Esophagus squamous epithelium (tissue), 5 donors: ENCODE measurements around the gene TMEM256. TPM values are rescaled to one million over a fixed set of nuclear protein-coding genes. Genes with fewer than 3 reads are reported as not detected.

Source experiments
- DNase-seq: peaks from one replicate; lab custom pipeline; 2025; lab: John Stamatoyannopoulos, UW
- H3K27ac ChIP-seq, 4 donors: fragments of 200-600 bp; sonication (generic); one replicate each; pipeline ENCODE4 v1.5.1; 2016 to 2019; ENCODE audit warnings: mild to moderate bottlenecking in 1 of 4
- H3K27me3 ChIP-seq, 4 donors: fragments of 200-600 bp; sonication (generic); 1 replicate in 3 of 4; 2 replicates in 1 of 4; pipeline versions ENCODE4 v1.5.1 to v1.6.0; 2017 to 2021; ENCODE audit warnings: antibody characterized with exemption in 1 of 4
- H3K36me3 ChIP-seq, 3 donors: fragments of 200-600 bp; sonication (generic); one replicate each; pipeline ENCODE4 v1.5.1; 2016 to 2019
- H3K4me1 ChIP-seq, 3 donors: fragments of 200-600 bp; sonication (generic); one replicate each; pipeline ENCODE4 v1.5.1; 2017 to 2019
- H3K4me3 ChIP-seq, 4 donors: fragments of 200-600 bp; sonication (generic); 1 replicate in 3 of 4; 2 replicates in 1 of 4; pipeline ENCODE4 v1.5.1; 2016 to 2019; ENCODE audit warnings: mild to moderate bottlenecking in 2 of 4, moderate library complexity in 1 of 4
- H3K9me3 ChIP-seq, 3 donors: fragments of 200-600 bp; sonication (generic); one replicate each; pipeline ENCODE4 v1.5.1; 2016 to 2019
- CTCF ChIP-seq, 6 experiments: fragments of 450-650 bp in 4 of 6; fragments of 200-600 bp in 2 of 6; sonication (generic) in 2 of 6; IDR thresholded peaks; one replicate each; pipeline ENCODE4 v1.5.1; 2016 to 2019; ENCODE audit warnings: antibody characterized with exemption in 6 of 6, mild to moderate bottlenecking in 4 of 6, moderate library complexity in 4 of 6
- POLR2A ChIP-seq, 4 donors: fragments of 450-650 bp; IDR thresholded peaks; one replicate each; pipeline ENCODE4 v1.6.1; 2017; ENCODE audit warnings: antibody characterized with exemption in 4 of 4, mild to moderate bottlenecking in 4 of 4, moderate library complexity in 3 of 4
- WGBS, 2 donors: methylation state at CpG; one replicate each; pipeline ENCODE4 v1.1.5; 2018; 5-methylcytosine and 5-hydroxymethylcytosine counted together
- intact Hi-C: fragments of 100-400 bp; cut with DNase I; formaldehyde crosslinking; loops from one replicate; pipeline ENCODE4 v1.15.0; 2022
- total RNA-seq, 4 donors: library from RNA; depleted of rRNA; stranded (reverse); fragments of >200 nt; gene quantifications; one replicate each; pipeline ENCODE4 v1.1.0, GENCODE V29; 2016
- donor health status: DM: yes; HTN: yes; CAD: no.

Gene TMEM256
- total RNA-seq, 4 donors from 2014 or later, result 27.9 to 88.0 (median 66.7) TPM

DNA sequence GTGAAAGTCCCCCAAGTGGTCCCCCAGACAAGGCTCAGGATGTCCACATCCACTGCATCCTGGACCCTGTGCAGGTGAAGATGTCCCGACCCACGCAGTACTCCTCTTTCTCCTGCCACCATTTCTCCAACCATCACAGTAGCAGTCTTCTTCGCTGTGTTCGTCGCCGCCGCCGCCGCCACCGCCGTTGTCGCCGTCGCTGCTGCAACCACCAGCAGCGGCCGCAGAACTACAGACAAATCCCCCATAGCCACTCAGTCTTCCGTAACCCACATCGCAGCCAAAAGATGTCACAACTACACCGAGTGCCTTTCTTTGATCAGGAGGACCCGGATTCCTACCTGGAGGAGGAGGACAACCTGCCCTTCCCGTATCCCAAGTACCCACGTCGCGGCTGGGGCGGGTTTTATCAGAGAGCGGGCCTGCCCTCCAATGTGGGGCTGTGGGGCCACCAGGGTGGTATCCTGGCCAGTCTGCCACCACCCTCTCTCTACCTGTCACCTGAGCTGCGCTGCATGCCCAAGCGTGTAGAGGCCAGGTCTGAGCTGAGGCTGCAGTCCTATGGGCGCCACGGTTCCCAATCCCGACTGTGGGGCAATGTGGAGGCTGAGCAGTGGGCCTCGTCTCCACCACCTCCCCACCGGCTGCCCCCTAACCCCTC lies 22.4 kb upstream of the TMEM256 start:
- no peaks in the 10 kb centered on the region for H3K36me3 ChIP-seq
- DNase-seq, result no peak
- no peaks in the 10 kb centered on the region for H3K4me1 ChIP-seq
- H3K9me3 ChIP-seq, result no peaks in the 10 kb centered on the region
- 94 to 95% methylated on average over 20 to 21 of the region's 33 CpGs for WGBS, 2 donors
- intact Hi-C loops, result no loop called here
- H3K4me3 ChIP-seq, result no peak overlapping the region
- no peak overlapping the region for H3K27ac ChIP-seq
- H3K27me3 ChIP-seq, result no peaks in the 10 kb centered on the region
- TF ChIP-seq POLR2A (IDR thresholded peaks at IDR 0.05) (no peak), CTCF (IDR thresholded peaks at IDR 0.05) (no peak)

DNA sequence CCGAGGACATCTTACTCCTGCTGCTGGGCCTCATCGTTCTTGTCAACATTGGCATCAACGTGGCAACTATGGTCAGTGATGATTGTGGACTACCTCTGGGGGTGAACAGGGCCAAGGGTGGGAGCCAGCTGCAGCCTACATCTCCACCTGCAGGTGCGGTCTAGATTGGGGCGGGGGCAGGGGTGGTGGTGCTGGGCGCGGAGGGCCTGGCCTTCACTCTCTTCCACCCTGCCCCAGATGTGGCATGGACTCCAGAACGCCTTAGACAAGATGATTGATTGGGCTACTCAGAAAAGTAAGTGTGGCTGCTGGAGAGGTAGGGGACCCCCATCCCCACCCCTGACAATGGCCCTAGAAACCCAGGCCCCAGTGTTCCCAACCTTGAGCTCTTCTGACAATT lies 21.9 kb upstream of the TMEM256 start:
- 84 to 90% methylated on average over 4 to 5 of the region's 8 CpGs for WGBS, 2 donors
- Histone ChIP-seq H3K36me3 (no peaks in the 10 kb centered on the region), H3K27ac (no peak overlapping the region), H3K4me1 (no peaks in the 10 kb centered on the region), H3K4me3 (no peak overlapping the region), H3K27me3 (no peaks in the 10 kb centered on the region), H3K9me3 (no peaks in the 10 kb centered on the region)
- TF ChIP-seq CTCF (IDR thresholded peaks at IDR 0.05), result no peak
- TF ChIP-seq POLR2A (IDR thresholded peaks at IDR 0.05), result no peak
- no peak for DNase-seq
- intact Hi-C loops, result no loop called here

GRCh38 chr17:7425316-7425715 lies 21.4 kb upstream of the TMEM256 start, which contains the start of gene SPEM2:
Gene SPEM2, plus strand, starts transcription at chr17:7425616. Its CDS starts 73 bp downstream, at chr17:7425689.
- no peak within 1 kb of the TSS for H3K27ac ChIP-seq
- no peak for DNase-seq
- WGBS, 2 donors, result 72 to 74% methylated on average over 5 to 6 of the region's 7 CpGs
- no peak within 1 kb of the TSS for H3K4me3 ChIP-seq
- H3K27me3 ChIP-seq, result no peaks in the 10 kb centered on the region
- H3K4me1 ChIP-seq, result no peaks in the 10 kb centered on the region
- H3K36me3 ChIP-seq, result no peaks in the 10 kb centered on the region
- no peaks in the 10 kb centered on the region for H3K9me3 ChIP-seq
- intact Hi-C loops, result no loop called here
- TF ChIP-seq POLR2A (IDR thresholded peaks at IDR 0.05) (no peak), CTCF (IDR thresholded peaks at IDR 0.05) (no peak)

DNA sequence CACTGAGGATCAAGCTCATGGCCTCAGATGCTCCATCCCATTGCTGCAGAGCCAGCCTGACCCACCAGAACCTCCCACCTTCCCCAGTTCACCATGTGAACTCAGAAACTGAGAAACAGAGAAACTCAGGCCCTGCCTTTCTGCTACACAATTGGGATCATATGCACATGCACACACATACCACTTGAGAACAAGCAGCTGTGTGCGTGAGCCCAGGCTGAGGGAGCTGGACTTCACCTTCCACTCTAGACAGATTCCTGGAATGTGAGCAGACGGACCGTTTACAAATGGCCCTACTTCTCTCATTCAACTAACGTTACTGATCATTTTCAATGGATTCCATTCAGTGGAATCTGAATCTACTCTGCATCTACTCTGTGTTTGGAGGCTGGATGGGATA lies 19.8 kb upstream of the TMEM256 start:
- no peak for DNase-seq
- no peaks in the 10 kb centered on the region for H3K9me3 ChIP-seq
- no peak for TF ChIP-seq CTCF (IDR thresholded peaks at IDR 0.05)
- no peak for TF ChIP-seq POLR2A (IDR thresholded peaks at IDR 0.05)
- no peaks in the 10 kb centered on the region for H3K4me1 ChIP-seq
- no peak overlapping the region for H3K4me3 ChIP-seq
- H3K27me3 ChIP-seq, result no peaks in the 10 kb centered on the region
- intact Hi-C loops, result no loop called here
- H3K27ac ChIP-seq, result no peak overlapping the region
- WGBS, 2 donors, result 63 to 71% methylated on average over 4 of the region's 4 CpGs
- H3K36me3 ChIP-seq, result no peaks in the 10 kb centered on the region

DNA sequence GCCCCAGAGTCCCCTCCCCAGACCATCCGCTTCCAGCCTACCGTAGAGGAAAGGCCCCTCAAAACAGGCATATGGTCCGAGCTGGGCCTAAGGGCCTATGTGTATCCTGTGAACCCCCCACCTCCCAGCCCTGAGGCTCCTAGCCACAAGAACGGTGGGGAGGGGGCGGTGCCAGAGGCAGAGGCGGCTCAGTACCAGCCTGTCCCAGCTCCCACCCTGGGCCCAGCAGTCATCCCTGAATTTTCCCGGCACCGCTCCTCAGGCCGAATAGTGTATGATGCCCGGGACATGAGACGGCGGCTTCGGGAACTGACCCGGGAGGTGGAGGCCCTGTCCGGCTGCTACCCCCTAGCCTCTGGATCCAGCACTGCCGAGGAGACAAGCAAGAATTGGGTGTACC lies 17.3 kb upstream of the TMEM256 start:
- Histone ChIP-seq H3K27ac (no peak overlapping the region), H3K4me1 (no peaks in the 10 kb centered on the region), H3K4me3 (no peak overlapping the region), H3K36me3 (peaks cover 0 to 12% (median 0%) of the 10 kb centered on the region in 3 donors), H3K27me3 (no peaks in the 10 kb centered on the region), H3K9me3 (no peaks in the 10 kb centered on the region)
- no peak for DNase-seq
- TF ChIP-seq POLR2A (IDR thresholded peaks at IDR 0.05) (no peak), CTCF (IDR thresholded peaks at IDR 0.05) (no peak)
- intact Hi-C loops, result no loop called here
- 86 to 90% methylated on average over 4 to 7 of the region's 16 CpGs for WGBS, 2 donors
